ENCODE results near the gene PITPNC1. TPM values are rescaled to one million over a fixed set of nuclear protein-coding genes. Genes with fewer than 3 reads are reported as not detected.
A peak's percentile ranks its signal among the peaks of the same experiment; 100 is the strongest.

PITPNC1 gene
- total RNA-seq, 1 experiment from 2014 or later = 6.9 TPM

GRCh38 chr17:67582673-67583081, 205.6 kb downstream of the PITPNC1 start:
- H3K27me3 Mint-ChIP-seq (ENCODE audit: unreplicated experiment) = no peaks in the 10 kb centered on the region
- intact Hi-C loops (cut with micrococcal nuclease; ENCODE audit: unreplicated experiment) = no loop called here
- H3K4me1 Mint-ChIP-seq (ENCODE audit: low read depth, unreplicated experiment) = peaks cover 20% of the 10 kb centered on the region
- H3K4me3 Mint-ChIP-seq (ENCODE audit: low read depth, unreplicated experiment) = no peak overlapping the region
- no peak for TF ChIP-seq CTCF (IDR thresholded peaks at IDR 0.05; ENCODE audit: unreplicated experiment)
- CTCF ChIA-PET = interaction anchor here (0.6 kb wide), 1 partner anchor 10 kb away, joined by 3 read pairs; no protein-coding TSS in a partner anchor
- TSS peak; percentile 58 for BruUV-seq (replicated peaks)
- peak; percentile 75 for DNase-seq
- peak overlapping the region; percentile 68 for H3K27ac Mint-ChIP-seq (ENCODE audit: unreplicated experiment)
- H3K36me3 Mint-ChIP-seq (ENCODE audit: insufficient read depth, unreplicated experiment) = no peaks in the 10 kb centered on the region
- H3K9me3 Mint-ChIP-seq (ENCODE audit: low read depth, unreplicated experiment) = no peaks in the 10 kb centered on the region

DNA sequence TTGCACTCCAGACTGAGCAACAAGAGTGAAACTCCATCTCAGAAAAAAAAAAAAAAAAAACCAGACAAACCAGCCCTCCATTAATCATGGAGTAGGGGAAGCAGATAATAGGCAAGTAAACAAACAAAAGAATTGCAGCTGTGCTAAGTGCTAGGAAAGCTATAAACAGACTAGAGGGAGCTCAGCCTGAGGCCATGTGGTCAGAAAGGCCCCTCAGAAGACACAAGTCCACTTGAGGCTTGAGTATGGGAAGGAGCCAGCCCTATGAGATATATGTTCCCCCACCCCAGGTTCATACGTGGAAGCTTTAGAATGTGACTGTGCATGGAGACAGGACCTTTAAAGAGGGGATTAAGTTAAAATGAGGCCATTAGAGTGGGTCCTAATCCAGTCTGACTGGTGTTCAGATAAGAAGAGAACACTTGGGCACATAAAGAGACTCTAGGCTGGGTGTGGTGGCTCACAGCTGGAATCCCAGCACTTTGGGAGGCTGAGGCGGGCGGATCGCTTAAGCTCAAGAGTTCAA, 208.1 kb downstream of the PITPNC1 start:
- Mint-ChIP-seq H3K4me3 (ENCODE audit: low read depth, unreplicated experiment) (peak overlapping the region; percentile 16), H3K4me1 (ENCODE audit: low read depth, unreplicated experiment) (peaks cover 20% of the 10 kb centered on the region), H3K27ac (ENCODE audit: unreplicated experiment) (no peak overlapping the region), H3K36me3 (ENCODE audit: insufficient read depth, unreplicated experiment) (no peaks in the 10 kb centered on the region), H3K9me3 (ENCODE audit: low read depth, unreplicated experiment) (no peaks in the 10 kb centered on the region), H3K27me3 (ENCODE audit: unreplicated experiment) (no peaks in the 10 kb centered on the region)
- intact Hi-C loops (cut with micrococcal nuclease; ENCODE audit: unreplicated experiment) = no loop called here
- CTCF ChIA-PET = interaction anchor here (0.6 to 1.0 kb wide), 3 partner anchors 23 to 301 kb away, joined by 3 to 7 read pairs (median 4); no protein-coding TSS in a partner anchor
- TF ChIP-seq CTCF (IDR thresholded peaks at IDR 0.05; ENCODE audit: unreplicated experiment) = no peak
- no peak for DNase-seq
- no TSS peak for BruUV-seq (replicated peaks)

DNA sequence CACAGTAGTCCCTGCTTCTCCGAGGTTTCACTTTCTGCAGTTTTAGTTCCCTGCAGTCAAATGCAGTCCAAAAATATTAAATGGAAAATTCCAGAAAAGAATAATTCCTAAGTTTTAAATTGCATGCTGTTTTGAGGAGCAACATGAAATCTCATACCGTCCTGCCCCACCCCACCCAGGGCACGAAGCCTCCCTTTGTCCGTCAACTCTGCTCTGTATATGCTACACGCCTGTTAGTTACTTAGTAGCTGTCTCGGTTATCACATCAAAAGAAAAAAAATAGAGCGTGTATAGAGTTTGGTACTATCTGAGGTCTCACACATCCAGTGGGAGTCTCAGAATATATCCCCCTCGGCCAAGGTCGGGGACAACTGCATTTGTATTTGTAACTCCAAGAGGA, 211.2 kb downstream of the PITPNC1 start:
- intact Hi-C loops (cut with micrococcal nuclease; ENCODE audit: unreplicated experiment) = no loop called here
- Mint-ChIP-seq H3K4me1 (ENCODE audit: low read depth, unreplicated experiment) (peaks cover 9% of the 10 kb centered on the region), H3K9me3 (ENCODE audit: low read depth, unreplicated experiment) (no peaks in the 10 kb centered on the region), H3K4me3 (ENCODE audit: low read depth, unreplicated experiment) (no peak overlapping the region), H3K36me3 (ENCODE audit: insufficient read depth, unreplicated experiment) (no peaks in the 10 kb centered on the region), H3K27me3 (ENCODE audit: unreplicated experiment) (no peaks in the 10 kb centered on the region), H3K27ac (ENCODE audit: unreplicated experiment) (no peak overlapping the region)
- CTCF ChIA-PET = no interaction called here
- no peak for TF ChIP-seq CTCF (IDR thresholded peaks at IDR 0.05; ENCODE audit: unreplicated experiment)
- DNase-seq = no peak
- BruUV-seq (replicated peaks) = no TSS peak

DNA sequence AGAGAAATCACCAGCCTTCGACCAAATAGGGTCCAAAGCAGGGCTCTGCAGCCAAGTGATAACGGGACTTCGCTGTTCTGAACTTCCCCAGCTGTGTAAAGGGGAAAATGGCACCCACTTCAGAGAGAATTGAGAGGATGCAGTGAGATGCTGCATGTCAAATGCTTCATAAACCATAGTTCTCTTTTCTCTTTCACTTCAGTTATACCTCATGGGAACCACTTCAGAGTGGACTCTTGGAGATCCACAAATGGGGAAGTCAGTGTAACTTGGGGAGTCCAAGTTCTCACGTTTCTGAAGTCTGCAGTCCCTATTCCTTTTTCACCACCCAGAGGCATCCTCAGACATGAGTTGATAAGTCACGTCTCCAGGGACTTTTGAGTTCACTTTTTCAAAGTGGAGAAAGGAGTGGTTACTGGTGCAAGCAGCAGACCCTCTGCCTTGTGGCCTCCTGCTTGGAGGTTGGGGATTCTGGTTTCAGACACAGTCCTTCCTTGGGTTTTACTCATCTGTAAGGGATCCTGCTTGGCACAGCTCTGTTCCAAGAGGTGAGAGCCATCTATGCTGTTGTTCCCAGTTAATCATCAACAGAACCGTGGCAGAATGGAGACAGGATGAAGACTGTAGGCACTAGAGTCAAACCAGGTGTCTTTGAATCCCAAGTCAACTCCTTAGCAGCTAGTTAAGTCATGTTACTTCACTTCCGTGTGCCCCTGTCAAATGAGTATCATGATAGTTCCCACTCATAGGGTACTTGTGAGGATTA, 217.2 kb downstream of the PITPNC1 start:
- no TSS peak for BruUV-seq (replicated peaks)
- H3K36me3 Mint-ChIP-seq (ENCODE audit: insufficient read depth, unreplicated experiment) = no peaks in the 10 kb centered on the region
- H3K27me3 Mint-ChIP-seq (ENCODE audit: unreplicated experiment) = no peaks in the 10 kb centered on the region
- DNase-seq = no peak
- TF ChIP-seq CTCF (IDR thresholded peaks at IDR 0.05; ENCODE audit: unreplicated experiment) = no peak
- no peak overlapping the region for H3K27ac Mint-ChIP-seq (ENCODE audit: unreplicated experiment)
- H3K4me3 Mint-ChIP-seq (ENCODE audit: low read depth, unreplicated experiment) = no peak overlapping the region
- no peaks in the 10 kb centered on the region for H3K9me3 Mint-ChIP-seq (ENCODE audit: low read depth, unreplicated experiment)
- intact Hi-C loops (cut with micrococcal nuclease; ENCODE audit: unreplicated experiment) = no loop called here
- no peaks in the 10 kb centered on the region for H3K4me1 Mint-ChIP-seq (ENCODE audit: low read depth, unreplicated experiment)
- CTCF ChIA-PET = no interaction called here

All from Calu3 (cell line).